Endothelial cell (in vitro differentiated cells): ENCODE data around the gene TLE4. TPM values are rescaled to one million over a fixed set of nuclear protein-coding genes. Genes with fewer than 3 reads are reported as not detected.

ENCODE experiments used
- DNase-seq: peaks from one replicate; pipeline ENCODE4 v3.0.0; 2021; ENCODE audit warnings: low spot score
- H3K27ac Mint-ChIP-seq: one replicate; pipeline ENCODE4 v1.8.0; 2021; ENCODE audit warnings: mixed read lengths, inconsistent platforms; ENCODE audit not compliant: unreplicated experiment
- H3K27me3 Mint-ChIP-seq: one replicate; pipeline ENCODE4 v1.8.0; 2021; ENCODE audit warnings: mild to moderate bottlenecking, moderate library complexity, mixed read lengths, inconsistent platforms; ENCODE audit not compliant: unreplicated experiment
- H3K36me3 Mint-ChIP-seq: one replicate; pipeline ENCODE4 v1.8.0; 2021; ENCODE audit warnings: mild to moderate bottlenecking, low read depth, mixed read lengths, inconsistent platforms; ENCODE audit not compliant: unreplicated experiment
- H3K4me1 Mint-ChIP-seq: one replicate; pipeline ENCODE4 v1.8.0; 2021; ENCODE audit warnings: mild to moderate bottlenecking, mixed read lengths, inconsistent platforms; ENCODE audit not compliant: unreplicated experiment
- H3K4me3 Mint-ChIP-seq: one replicate; pipeline ENCODE4 v1.8.0; 2021; ENCODE audit warnings: mild to moderate bottlenecking, mixed read lengths, inconsistent platforms; ENCODE audit not compliant: unreplicated experiment
- H3K9me3 Mint-ChIP-seq: one replicate; pipeline ENCODE4 v1.8.0; 2021; ENCODE audit warnings: mixed read lengths, inconsistent platforms; ENCODE audit not compliant: unreplicated experiment
- CTCF ChIP-seq: fragments of 200-600 bp; sonication (generic); IDR thresholded peaks from one replicate; pipeline ENCODE4 v1.5.0; 2021; ENCODE audit warnings: antibody characterized with exemption; ENCODE audit not compliant: unreplicated experiment
- total RNA-seq: library from RNA; stranded (reverse); fragmentation: NEBNext Ultra II Directional; extraction: Animal tissue kit (Norgen Biotek cat#: 25700); gene quantifications from one replicate; pipeline ENCODE4 v1.2.1, GENCODE V29; 2021; ENCODE audit not compliant: unreplicated experiment

TLE4 gene
- total RNA-seq, 1 donor from 2014 or later, result 88.4 TPM

GRCh38 chr9:79671558-79671957 lies 99.8 kb downstream of the TLE4 start:
- DNase-seq, result no peak
- no peak overlapping the region for H3K27ac Mint-ChIP-seq
- no peak overlapping the region for H3K4me3 Mint-ChIP-seq
- H3K9me3 Mint-ChIP-seq, result no peaks in the 10 kb centered on the region
- H3K4me1 Mint-ChIP-seq, result peaks cover 18% of the 10 kb centered on the region
- no peak for TF ChIP-seq CTCF
- H3K27me3 Mint-ChIP-seq, result no peaks in the 10 kb centered on the region
- H3K36me3 Mint-ChIP-seq, result peaks cover 10% of the 10 kb centered on the region

- no peaks in the 10 kb centered on the region for H3K27me3 Mint-ChIP-seq
- no peak for DNase-seq
- no peak overlapping the region for H3K27ac Mint-ChIP-seq
- H3K4me1 Mint-ChIP-seq, result peaks cover 18% of the 10 kb centered on the region
- no peaks in the 10 kb centered on the region for H3K9me3 Mint-ChIP-seq
- no peak overlapping the region for H3K4me3 Mint-ChIP-seq
- no peak for TF ChIP-seq CTCF
- H3K36me3 Mint-ChIP-seq, result peaks cover 10% of the 10 kb centered on the region
Observed at GRCh38 chr9:79672236-79672635, 100.5 kb downstream of the TLE4 start.

- no peak overlapping the region for H3K27ac Mint-ChIP-seq
- peaks cover 16% of the 10 kb centered on the region for H3K4me1 Mint-ChIP-seq
- TF ChIP-seq CTCF, result no peak
Observed at GRCh38 chr9:79672891-79673290, 101.1 kb downstream of the TLE4 start.

GRCh38 chr9:79673614-79674013 lies 101.8 kb downstream of the TLE4 start:
- TF ChIP-seq CTCF, result no peak
- Mint-ChIP-seq H3K36me3 (peaks cover 10% of the 10 kb centered on the region), H3K27ac (no peak overlapping the region), H3K27me3 (no peaks in the 10 kb centered on the region), H3K9me3 (no peaks in the 10 kb centered on the region), H3K4me1 (peaks cover 16% of the 10 kb centered on the region), H3K4me3 (no peak overlapping the region)
- DNase-seq, result no peak

More at GRCh38 chr9:79672891-79673290, 101.1 kb downstream of the TLE4 start:
- Mint-ChIP-seq H3K9me3 (no peaks in the 10 kb centered on the region), H3K36me3 (peaks cover 10% of the 10 kb centered on the region), H3K4me3 (no peak overlapping the region), H3K27me3 (no peaks in the 10 kb centered on the region)
- no peak for DNase-seq

GRCh38 chr9:79674052-79674777 lies 102.5 kb downstream of the TLE4 start:
- no peak overlapping the region for H3K27ac Mint-ChIP-seq
- TF ChIP-seq CTCF, result no peak
- H3K4me3 Mint-ChIP-seq, result no peak overlapping the region
- peaks cover 1% of the 10 kb centered on the region for H3K27me3 Mint-ChIP-seq
- DNase-seq, result no peak
- peaks cover 13% of the 10 kb centered on the region for H3K4me1 Mint-ChIP-seq
- no peaks in the 10 kb centered on the region for H3K9me3 Mint-ChIP-seq
- H3K36me3 Mint-ChIP-seq, result peaks cover 10% of the 10 kb centered on the region
